HG02981 (cell line): ENCODE data around the gene RNF5.
"Not testable (repeated sequence)": the region's sequence is repeated elsewhere in the genome, so short reads cannot be mapped to it uniquely, and the experiment has no call there.

Experiments used
- ATAC-seq: cut with Tn5 transposase; IDR thresholded peaks from one replicate; pipeline ENCODE4 v1.9.1; 2021; ENCODE audit warnings: mild to moderate bottlenecking, moderate library complexity; ENCODE audit not compliant: unreplicated experiment

The RNF5 gene, protein sequence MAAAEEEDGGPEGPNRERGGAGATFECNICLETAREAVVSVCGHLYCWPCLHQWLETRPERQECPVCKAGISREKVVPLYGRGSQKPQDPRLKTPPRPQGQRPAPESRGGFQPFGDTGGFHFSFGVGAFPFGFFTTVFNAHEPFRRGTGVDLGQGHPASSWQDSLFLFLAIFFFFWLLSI

DNA sequence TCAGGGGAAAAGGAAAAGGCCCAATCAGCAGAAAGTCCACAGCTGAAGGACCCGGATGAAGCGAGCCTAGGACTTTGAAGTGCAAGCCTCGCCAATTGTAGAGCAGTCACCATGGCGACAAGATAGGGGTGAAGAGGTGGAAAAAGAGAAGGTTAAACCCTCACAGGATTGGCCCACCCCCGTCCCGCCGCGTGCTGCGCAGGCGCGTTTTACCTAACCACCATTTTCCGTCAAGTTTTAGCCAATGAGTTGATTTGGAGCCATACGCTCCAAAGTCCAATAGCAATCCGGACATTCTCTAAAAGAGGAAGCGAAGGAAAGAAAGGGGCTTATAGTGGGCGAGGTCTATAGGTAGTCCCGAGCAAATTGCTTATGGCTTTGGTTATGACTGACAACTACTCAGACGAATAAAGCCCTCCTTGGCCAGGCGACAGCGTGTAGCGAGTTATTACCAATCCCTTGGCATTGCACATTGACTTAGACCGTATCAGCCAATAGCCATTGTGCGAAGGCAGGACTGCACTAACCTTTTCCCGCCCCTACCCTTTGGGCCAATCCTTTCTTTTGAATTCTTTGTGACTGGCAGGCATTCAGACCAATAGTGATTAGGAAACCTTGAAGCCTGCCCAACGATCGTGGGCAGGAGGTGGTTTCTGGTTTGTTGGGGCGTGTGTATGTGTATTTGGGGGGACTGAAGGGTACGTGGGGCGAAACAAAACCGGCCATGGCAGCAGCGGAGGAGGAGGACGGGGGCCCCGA lies at the start of gene RNF5:
RNF5 (plus strand) TSS at position 618 of the 759 bp plus-strand sequence; CDS start at position 725, 107 bp downstream.
- ATAC-seq, result peak; percentile 81

DNA sequence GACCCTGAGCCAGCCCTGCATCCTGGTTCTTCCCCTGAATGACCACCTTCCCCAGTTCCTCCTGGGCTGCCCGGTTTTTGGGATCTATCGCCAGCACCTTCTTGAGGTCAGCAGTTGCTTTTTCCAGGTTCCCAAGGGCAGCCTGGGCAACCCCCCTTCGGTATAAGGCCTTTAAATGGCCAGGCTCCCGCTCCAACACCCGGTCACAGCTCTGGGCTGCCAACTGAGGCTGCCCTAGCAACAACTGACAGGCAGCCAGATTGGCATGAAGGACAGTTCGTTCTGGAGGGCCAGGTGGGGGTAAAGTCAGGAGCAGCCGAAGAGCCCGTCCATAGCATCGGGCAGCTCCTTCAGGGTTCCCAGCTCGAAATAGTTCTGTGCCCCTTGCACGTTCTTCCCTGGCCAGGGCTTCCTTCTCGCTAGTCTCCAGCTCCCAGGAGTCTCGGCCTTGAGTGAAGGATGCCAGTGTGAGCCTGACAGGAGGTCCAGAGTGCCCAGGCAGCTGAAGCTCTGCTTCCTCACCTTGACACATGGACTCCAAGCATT lies 49.4 kb upstream of the RNF5 start:
- ATAC-seq, result no peak

DNA sequence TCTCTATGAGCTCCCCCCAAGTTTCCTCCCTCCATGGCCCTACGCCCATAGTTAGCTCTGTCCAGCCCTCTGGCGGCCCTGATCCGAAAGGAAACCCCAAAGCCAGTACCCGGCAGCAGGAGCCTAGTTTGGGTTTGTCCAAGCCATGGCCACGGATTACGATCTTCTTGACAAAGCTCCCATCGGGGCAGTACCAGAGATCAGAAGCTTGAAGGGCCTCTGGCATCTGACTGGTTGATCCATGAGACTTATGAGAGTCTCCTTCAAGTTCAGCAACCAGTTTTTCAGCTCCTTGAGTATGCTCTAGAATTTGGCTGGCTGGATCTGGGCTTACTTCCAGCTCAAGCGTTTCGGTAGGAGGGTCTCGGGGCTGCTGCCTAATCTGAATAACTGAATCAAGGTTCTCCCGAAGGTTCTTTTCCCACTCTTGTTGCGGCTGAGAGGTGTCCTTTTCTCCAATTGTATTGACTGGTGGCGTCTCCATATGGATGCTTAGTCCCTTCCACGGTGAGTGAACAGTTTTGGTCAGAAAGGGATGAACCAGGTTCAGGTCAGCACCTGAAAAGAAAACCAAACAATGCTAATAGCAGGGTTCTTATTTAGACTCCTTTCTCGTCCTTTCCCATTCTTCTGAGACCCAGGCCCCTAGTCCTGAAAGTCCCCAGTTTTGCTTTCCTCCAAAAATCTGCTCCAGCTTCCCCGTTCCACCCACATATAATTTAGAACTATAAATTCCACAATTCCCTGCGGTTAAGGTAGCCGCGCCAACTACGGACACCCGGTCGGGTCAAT lies 48.7 kb upstream of the RNF5 start:
- ATAC-seq, result no peak

DNA sequence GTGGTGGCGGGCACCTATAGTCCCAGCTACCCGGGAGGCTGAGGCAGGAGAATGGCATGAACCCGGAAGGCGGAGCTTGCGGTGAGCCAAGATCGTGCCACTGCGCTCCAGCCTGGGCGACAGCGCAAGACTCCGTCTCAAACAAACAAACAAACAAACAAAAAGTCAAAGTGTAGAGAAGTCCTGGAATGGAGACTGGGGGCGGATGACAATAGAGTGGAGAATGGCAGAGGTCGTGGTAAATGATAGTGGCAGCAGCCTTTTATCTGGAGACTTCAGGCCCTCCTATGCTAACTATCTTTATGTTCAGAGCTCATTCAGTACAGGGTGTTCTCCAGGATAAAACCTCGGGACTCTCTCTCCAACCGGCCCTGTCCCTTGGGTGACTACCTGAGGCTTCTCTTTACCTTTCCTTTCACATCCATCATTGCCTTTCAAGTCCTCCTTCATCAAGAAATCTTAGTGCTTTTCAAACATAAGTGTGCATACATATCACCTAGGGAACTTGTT lies 46.7 kb upstream of the RNF5 start:
- no peak for ATAC-seq

DNA sequence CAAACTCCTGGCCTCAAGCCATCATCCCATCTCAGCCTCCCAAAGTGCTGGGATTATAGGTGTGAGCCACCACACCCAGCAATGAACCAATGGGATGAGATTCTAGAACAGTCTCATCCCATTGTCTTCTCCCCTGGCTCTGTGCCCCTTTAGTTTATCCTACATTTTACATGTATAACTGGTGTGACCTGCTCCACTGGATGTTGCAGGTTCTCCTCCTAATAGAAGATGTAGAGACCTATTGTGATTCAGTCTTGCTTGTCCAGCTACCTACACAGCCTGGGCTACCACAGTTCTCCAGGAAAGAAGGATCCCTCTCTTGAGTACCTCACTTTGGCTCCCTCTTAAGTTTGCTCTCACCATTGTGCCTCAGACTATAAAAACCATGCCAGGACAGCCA lies 46.1 kb upstream of the RNF5 start:
- ATAC-seq, result no peak

DNA sequence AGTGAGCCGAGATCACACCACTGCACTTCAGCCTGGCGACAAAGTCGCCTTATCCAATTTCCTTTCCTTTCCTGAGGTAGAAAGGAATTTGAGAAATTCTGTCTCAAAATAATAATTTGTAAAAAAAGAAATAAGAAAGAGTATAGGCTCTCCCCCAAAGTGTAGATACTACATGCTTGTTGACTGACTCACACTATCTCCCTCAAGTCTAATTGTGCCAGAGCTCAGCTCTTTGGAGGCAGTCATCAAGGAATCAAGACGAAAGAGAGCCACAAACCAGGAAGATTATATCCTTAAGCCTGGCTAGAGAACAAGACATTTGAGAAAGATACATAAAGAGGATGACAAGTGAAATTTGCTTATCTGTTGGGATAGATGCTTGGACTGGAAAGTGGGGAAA lies 44.4 kb upstream of the RNF5 start:
- no peak for ATAC-seq

DNA sequence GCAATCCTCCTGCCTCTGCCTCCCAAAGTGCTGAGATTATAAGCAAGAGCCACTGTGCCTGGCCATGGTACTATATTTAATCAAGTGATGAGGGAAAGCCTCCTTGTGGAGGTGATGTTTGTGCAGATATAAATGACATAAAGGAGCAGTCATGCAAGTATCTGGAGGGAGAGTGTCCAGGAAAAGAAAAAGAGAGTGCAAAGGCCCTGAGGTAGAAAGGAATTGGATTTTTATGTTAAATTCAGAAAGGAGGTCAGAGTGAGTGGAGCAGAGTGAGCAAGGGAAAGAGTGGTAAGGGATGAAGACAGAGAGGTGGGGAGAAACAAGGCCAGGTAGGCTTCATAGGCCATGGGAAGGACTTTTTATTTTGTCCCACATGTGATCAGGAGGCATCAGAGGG lies 40.8 kb upstream of the RNF5 start:
- ATAC-seq, result no peak

DNA sequence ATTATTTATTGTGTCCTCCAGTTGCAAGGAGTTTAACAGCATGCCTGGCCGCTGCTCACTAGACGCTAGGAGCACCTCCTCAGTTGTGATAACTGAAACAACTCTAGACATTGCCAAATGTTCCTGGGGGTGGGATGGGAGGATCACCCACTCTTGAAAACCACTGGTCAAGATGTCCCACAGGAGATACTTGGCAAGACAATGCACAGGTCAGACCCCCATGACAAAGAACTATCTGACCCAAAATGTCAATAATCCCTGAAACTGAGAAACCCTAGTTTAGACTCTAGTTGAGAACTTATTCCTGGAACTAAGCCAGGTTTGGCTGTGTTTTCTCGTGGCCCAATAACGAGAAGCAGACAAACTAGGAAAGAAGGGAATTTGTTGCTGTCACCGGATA lies 38.6 kb upstream of the RNF5 start:
- no peak for ATAC-seq

DNA sequence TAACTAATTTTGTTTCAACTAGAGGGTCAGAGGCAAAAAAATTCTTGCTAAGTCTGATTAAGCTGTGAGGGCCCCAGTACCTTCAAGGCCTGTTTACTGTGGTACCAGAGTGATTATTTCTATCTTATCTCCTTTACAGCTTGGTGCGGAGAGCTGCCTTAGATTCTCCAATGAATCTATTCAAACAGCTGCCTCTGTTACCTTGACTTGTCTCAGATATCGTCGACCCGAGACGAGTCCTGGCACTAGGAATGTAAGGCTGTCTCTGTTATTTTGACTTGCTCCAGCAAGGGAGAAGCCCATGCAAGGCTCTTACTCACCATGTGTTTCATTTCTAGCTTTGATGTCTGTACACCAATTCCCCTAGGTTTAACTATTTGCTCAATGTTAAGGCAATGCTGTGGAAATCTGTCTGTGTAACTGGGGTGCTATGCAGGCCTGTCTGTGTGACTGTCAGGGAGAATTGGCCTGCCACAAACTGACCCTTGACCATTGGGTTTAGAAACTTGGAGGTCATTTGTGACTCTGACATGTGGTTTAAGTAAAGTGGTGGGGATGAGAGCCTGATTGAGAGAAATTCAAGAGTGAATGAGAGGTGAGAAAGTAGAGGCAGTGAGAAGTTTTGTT lies 37.7 kb upstream of the RNF5 start:
- ATAC-seq, result no peak

DNA sequence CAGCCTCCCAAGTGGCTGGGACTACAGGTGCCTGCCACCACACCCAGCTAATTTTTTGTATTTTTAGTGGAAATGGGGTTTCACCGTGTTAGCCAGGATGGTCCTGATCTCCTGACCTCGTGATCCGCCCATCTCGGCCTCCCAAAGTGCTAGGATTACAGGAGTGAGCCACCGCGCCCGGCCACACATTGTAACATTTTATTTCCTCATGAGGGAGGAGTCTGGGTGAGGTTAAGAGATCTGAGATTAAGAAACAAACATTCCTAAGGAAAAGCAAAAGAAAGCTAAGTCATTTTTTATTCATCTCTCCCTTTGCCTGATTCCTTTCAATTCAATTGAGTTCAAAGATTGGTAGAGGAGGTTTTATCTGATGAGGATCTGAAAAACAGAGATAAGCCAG lies 34.0 kb upstream of the RNF5 start:
- not testable (repeated sequence) for ATAC-seq

DNA sequence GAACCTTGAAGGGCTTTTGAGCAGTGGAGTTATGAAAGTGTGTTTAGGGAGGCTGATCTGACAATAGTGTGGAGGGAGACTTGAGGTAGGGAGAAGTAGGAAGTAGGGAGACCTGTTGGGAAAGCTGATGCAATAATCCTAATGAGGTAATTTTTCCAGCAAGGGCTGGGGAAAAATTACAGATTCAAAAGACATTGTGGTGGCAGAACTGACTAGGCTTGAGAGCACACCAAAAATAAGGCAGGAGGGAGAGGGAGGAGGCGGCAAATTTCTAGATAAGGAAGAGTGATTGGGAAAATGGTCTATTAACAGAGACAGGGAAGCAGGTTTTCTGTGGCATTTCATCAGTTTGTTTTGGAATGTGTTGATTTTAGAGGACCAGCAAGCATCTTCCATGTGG lies 31.9 kb upstream of the RNF5 start:
- ATAC-seq, result no peak

DNA sequence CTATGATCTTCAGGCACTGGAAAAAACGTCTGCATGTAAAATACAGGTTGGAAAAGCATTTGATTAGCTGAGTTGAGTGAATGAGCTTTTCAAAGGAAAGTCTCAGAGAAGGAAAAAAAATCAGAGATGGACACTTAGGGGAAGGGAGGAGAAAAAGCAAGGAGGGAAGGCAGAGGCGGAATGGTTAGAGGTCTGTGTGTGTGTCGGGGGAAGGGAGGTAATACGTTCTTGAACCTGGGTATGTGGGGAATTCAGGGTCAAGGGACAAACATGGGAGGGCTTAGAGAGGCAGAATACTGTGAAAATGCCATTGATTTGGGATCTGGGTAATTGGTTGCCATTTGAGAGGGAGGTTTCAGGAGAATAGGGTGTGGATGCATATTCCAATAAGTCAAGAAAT lies 31.5 kb upstream of the RNF5 start:
- no peak for ATAC-seq

DNA sequence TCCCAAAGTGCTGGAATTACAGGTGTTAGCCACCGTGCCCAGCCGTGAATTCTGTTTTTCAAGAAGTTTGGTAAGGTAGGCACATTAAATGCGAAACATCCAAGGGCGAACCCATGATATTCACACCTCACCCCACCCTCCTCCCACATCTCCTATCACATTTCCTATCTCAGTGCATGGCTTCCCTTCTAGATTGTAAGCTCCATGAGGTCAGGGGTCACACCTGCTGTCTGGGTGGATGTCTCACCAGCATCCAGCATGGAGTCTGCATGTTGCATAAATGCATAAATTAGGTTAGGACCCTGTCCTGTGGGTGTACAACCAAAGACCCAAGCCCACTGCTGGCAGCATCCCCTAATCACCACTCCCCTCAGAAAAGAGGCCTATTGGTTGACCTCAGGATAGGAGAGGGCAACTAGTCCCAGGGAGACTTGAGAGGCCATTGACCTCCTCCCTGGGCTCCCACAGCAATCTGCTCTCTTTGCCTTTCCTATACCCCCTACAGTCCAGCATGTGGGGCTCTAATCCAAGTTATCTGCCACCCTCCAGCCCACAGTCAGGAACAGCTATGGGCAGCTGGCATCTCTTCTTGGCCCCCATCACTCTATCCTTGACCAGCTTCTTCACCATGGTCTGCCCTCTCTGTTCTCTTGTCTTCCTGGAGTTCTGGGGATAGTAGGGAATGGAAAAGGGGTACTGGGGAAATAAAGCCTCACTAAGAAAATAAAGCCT lies 30.6 kb upstream of the RNF5 start:
- no peak for ATAC-seq

DNA sequence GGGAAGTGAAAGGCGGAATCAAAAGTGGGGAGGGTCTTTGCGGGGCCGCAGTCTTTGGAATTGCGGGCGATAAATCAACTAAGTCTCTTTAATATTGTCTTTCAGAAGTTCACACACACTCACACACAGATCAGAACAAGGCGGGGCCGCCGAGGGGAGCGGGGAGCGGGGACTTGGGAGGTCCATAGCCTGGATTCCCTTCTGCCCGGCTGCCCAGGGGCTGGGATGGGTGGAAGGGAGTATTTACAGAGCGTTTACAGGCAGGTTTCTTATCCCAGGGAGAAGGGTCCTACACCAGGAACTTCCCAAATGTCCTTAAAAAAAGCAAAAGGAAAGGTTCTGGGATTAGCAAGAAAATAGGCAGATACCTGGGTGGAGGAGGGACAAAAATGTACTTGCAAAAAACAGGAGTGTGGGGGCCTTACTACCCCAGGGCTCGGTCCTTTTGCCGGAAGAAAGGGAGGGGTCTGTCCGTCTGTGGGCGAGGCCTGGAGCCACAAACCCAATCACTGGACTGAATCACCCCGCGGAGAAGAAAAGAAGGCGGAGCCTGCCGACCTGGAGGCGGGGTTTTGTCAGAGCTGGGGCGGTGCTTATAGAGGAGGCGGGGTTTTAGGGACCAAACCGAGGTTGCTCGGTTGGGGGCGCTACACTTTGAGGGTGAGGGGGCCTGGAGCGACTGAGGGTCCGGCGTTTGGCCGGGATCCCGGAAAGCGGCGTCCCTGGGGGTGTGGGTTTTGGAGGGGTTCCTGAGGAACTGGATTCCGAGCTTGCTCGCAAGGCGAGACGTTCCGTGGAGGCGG lies 29.7 kb upstream of the RNF5 start:
- no peak for ATAC-seq

DNA sequence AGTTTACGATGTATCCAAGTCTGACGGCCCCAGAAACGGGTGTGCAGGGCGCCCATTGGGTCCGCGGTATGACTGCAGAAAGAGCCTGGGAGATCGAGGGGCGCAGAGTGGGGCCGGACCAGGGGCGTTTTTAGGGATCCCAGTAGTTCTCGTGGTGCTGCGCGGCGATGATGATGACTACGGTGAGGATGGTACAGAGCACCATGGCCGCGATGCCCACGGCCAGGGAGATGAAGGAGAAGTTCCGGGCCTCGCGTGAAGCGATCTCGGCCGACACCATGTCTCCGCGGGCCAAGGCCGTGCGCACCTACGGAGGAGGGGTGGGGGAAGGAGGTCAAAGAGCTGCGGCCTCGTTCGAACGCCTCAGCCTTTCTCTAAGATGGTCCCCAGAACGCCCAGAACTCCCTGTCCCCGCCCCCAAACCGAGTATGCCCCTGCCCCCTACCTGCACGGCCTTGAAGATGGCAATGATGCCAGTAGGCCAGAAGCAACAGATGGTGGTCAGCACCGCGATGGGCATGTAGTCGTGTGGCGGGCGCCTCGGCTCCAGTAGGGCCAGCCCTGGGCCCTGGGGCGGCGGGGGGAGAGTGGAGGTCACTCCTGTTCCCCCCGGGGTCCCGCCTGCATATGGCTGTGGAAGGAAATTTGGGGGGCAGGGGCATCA lies 29.0 kb upstream of the RNF5 start:
- ATAC-seq, result no peak

DNA sequence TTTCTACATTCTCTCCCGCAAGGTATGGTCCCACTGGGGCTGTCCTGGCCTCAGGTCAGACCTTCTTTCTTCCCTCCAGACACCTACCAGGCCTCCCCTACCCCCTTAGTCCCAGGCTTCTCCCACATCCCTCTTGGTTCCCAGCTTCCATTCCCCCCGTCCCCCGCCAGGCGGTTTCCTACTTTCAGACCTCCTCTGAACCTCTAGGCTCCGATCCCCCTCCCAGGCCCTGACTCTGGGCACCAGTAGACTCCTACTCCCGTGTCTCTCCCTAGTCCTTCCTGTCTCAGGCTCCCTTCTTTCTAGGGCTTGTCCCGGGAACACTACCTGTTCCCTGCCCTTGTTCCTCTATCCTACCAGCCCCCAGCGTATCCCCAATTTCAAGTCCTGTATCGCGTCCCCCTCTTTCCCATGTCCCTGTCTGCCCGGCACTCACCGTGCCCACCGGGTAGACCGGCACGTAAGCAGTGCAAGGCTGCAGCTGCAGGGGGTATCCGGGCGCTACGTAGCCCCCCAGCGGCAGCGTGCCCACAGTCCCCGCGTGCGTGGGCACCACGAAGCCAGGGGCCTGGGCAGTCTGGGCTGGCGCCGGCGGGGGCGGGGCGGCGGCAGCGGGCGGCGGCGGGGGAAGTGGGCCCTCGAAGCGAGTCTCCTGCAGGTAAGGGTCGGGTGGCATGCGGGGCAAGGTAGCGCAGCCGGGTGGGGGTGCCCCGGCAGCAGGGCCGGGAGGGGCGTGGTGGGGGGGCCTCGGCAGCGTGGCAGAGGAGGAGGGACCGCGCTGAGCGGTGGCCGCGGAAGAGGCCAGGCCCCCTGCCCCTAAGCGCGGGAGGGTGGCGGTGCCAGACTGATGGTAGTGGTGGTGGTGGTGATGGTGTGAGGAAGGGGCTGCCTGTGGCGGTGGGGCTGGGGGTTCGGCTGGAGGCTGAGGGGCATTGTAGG lies 28.0 kb upstream of the RNF5 start:
- no peak for ATAC-seq

DNA sequence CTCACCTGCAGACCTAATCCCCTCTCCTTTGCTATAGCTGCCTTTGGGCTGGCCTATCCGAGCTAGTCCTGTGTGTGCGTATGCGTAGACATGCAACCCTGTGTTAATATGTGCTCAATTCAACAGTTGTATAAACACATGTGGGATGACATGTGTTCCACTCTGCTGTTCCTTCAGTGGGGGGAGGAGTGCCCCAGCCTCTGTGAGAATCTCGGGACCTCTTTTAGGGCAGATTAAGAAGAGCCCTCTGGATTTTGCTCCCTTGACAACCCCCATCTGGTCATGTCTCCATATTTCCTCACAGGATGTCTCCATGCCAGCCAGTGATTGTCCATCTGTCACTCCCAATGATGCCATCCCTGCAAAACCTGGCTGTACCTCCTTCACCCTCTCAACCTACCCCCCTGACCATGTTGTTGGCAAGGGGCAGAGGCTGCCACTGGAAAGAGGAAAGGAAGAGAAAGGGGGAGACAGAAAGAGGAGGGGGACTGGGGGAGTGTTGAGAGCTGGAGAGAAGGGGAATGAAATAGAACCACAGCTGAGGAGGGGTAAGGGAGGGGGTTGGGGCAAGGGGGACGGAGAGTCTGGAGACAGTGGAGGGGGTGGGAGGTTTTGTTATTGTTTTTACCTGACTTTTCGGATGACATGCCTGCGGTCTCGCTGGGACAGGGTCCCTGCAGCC lies 26.9 kb upstream of the RNF5 start:
- ATAC-seq, result no peak
